Choroid plexus epithelial cell (primary cell): ENCODE results near the gene APOL2.
"Not testable (repeated sequence)": the region's sequence is repeated elsewhere in the genome, so short reads cannot be mapped to it uniquely, and the experiment has no call there.

Experiments
- DNase-seq: peaks from one replicate; pipeline ENCODE4 v3.0.0-alpha.2; 2010; ENCODE audit warnings: low read depth
- H3K4me3 ChIP-seq: 2 replicates; pipeline ENCODE4 v1.5.1; 2011; ENCODE audit warnings: low read depth, mild to moderate bottlenecking, control low read depth, low read length, moderate library complexity
- CTCF ChIP-seq: conservative IDR thresholded peaks from 2 replicates; pipeline ENCODE4 v1.5.1; 2011; ENCODE audit warnings: low read depth, mild to moderate bottlenecking, control low read depth, inconsistent platforms, low read length, moderate library complexity

APOL2 gene

GRCh38 chr22:36204001-36204631, 35.2 kb downstream of the APOL2 start:
- TF ChIP-seq CTCF = no peak
- DNase-seq = no peak
- no peak overlapping the region for H3K4me3 ChIP-seq

GRCh38 chr22:36203441-36203840, 35.9 kb downstream of the APOL2 start:
- DNase-seq, H3K4me3 ChIP-seq: not testable (repeated sequence)

- not testable (repeated sequence) for H3K4me3 ChIP-seq
- peak; percentile 38 for DNase-seq
- peak; percentile 6 for TF ChIP-seq CTCF
Observed at GRCh38 chr22:36202906-36203305, 36.4 kb downstream of the APOL2 start.

GRCh38 chr22:36201630-36202319, 37.6 kb downstream of the APOL2 start, which contains the start of gene APOL4:
Gene APOL4, minus strand, starts transcription at chr22:36201809. Its CDS starts 75 bp downstream, at chr22:36201734.
- H3K4me3 ChIP-seq = no peak within 1 kb of the TSS
- no peak for TF ChIP-seq CTCF
- no peak for DNase-seq

- DNase-seq, H3K4me3 ChIP-seq: not testable (repeated sequence)
Observed at GRCh38 chr22:36201025-36201424, 38.3 kb downstream of the APOL2 start.

GRCh38 chr22:36199001-36199551, 40.3 kb downstream of the APOL2 start:
- DNase-seq = no peak
- peak; percentile 5 for TF ChIP-seq CTCF
- no peak overlapping the region for H3K4me3 ChIP-seq

- no peak for TF ChIP-seq CTCF
- H3K4me3 ChIP-seq = no peak overlapping the region
- DNase-seq = no peak
Observed at GRCh38 chr22:36198536-36198935, 40.8 kb downstream of the APOL2 start.
